CD4-positive, alpha-beta memory T cell (primary cell): ENCODE measurements around the gene RYR3. TPM values are rescaled to one million over a fixed set of nuclear protein-coding genes. Genes with fewer than 3 reads are reported as not detected.

Experiments
- CTCF ChIA-PET: fragments of 350-600 bp; sonication (Branson Sonifier 250); formaldehyde crosslinking; loops from one replicate; lab custom pipeline; 2021; ENCODE audit warnings: inconsistent platforms; ENCODE audit not compliant: partially characterized antibody; lab: Charles Lee
- POLR2A ChIA-PET: fragments of 350-600 bp; sonication (Branson Sonifier 250); formaldehyde crosslinking; loops from one replicate; lab custom pipeline; 2021; ENCODE audit not compliant: partially characterized antibody; lab: Charles Lee
- DNase-seq, 5 donors: peaks; one replicate each; pipeline versions ENCODE4 v3.0.0 to v3.0.0-alpha.2; 2020 to 2022; ENCODE audit warnings: mixed read lengths in 1 of 5
- H3K27ac ChIP-seq: one replicate; pipeline ENCODE4 v1.7.0; 2013; ENCODE audit warnings: low read depth, low read length
- H3K27me3 ChIP-seq: 2 replicates; pipeline ENCODE4 v1.7.0; 2013; ENCODE audit warnings: mild to moderate bottlenecking, low read length, moderate library complexity; ENCODE audit not compliant: insufficient read depth
- H3K36me3 ChIP-seq: 2 replicates; pipeline ENCODE4 v1.7.0; 2013; ENCODE audit warnings: mild to moderate bottlenecking, low read length, moderate library complexity; ENCODE audit not compliant: insufficient read depth
- H3K4me1 ChIP-seq: 2 replicates; pipeline ENCODE4 v1.7.0; 2013; ENCODE audit warnings: mild to moderate bottlenecking, low read length, moderate library complexity; ENCODE audit not compliant: insufficient read depth
- H3K4me3 ChIP-seq, 2 donors: one replicate each; pipeline ENCODE4 v1.7.0; 2013; ENCODE audit warnings: low read length in 2 of 2, mild to moderate bottlenecking in 1 of 2
- H3K9me3 ChIP-seq, 2 donors: one replicate each; pipeline ENCODE4 v1.7.0; 2013; ENCODE audit warnings: low read length in 2 of 2, control low read depth in 1 of 2; ENCODE audit not compliant: control insufficient read depth in 1 of 2
- H3K27ac Mint-ChIP-seq, 7 donors: one replicate each; pipeline ENCODE4 v1.8.0; 2020 to 2021; ENCODE audit warnings: mixed read lengths in 7 of 7, mild to moderate bottlenecking in 6 of 7, inconsistent platforms in 3 of 7, moderate library complexity in 3 of 7
- H3K27me3 Mint-ChIP-seq, 2 donors: one replicate each; pipeline ENCODE4 v1.8.0; 2020 to 2021; ENCODE audit warnings: mixed read lengths in 2 of 2
- H3K36me3 Mint-ChIP-seq, 2 donors: one replicate each; pipeline ENCODE4 v1.8.0; 2020 to 2021; ENCODE audit warnings: mixed read lengths in 2 of 2, inconsistent platforms in 1 of 2, mild to moderate bottlenecking in 1 of 2
- H3K4me1 Mint-ChIP-seq, 4 donors: one replicate each; pipeline ENCODE4 v1.8.0; 2020 to 2021; ENCODE audit warnings: mixed read lengths in 4 of 4, mild to moderate bottlenecking in 1 of 4
- H3K4me3 Mint-ChIP-seq, 8 donors: one replicate each; pipeline ENCODE4 v1.8.0; 2020 to 2021; ENCODE audit warnings: mixed read lengths in 8 of 8, mild to moderate bottlenecking in 7 of 8, moderate library complexity in 6 of 8, inconsistent platforms in 3 of 8
- H3K9me3 Mint-ChIP-seq, 8 donors: one replicate each; pipeline ENCODE4 v1.8.0; 2020 to 2021; ENCODE audit warnings: mixed read lengths in 8 of 8, mild to moderate bottlenecking in 5 of 8, inconsistent platforms in 3 of 8, moderate library complexity in 1 of 8
- intact Hi-C: fragments of 100-400 bp; cut with micrococcal nuclease; formaldehyde crosslinking; loops from one replicate; pipeline ENCODE4 v1.15.1; 2023
- polyA plus RNA-seq, 2 donors: library from polyadenylated mRNA; unstranded; fragments of 300-500 nt; fragmentation: Illumina TruSeq; gene quantifications; one replicate each; pipeline ENCODE4 v1.2.3, GENCODE V29; 2021
- total RNA-seq, 2 experiments: library from RNA; stranded (reverse); gene quantifications; one replicate each; pipeline ENCODE4 v1.2.3, GENCODE V29; 2021

The RYR3 gene
- total and polyA plus RNA-seq, 4 experiments from 2014 or later, result 0.11 TPM; not detected in 3

- intact Hi-C loops, result no loop called here
- no peaks in the 10 kb centered on the region for H3K9me3 ChIP-seq
- H3K4me3 ChIP-seq, result no peak overlapping the region
- H3K4me1 ChIP-seq, result no peaks in the 10 kb centered on the region
- H3K4me3 Mint-ChIP-seq, result no peak overlapping the region
- H3K9me3 Mint-ChIP-seq, result no peaks in the 10 kb centered on the region
- no peaks in the 10 kb centered on the region for H3K27me3 ChIP-seq
- no peak overlapping the region for H3K27ac Mint-ChIP-seq
- no peaks in the 10 kb centered on the region for H3K36me3 Mint-ChIP-seq
- no peaks in the 10 kb centered on the region for H3K36me3 ChIP-seq
- H3K27me3 Mint-ChIP-seq, result no peaks in the 10 kb centered on the region
- no peaks in the 10 kb centered on the region for H3K4me1 Mint-ChIP-seq
- CTCF ChIA-PET, result no interaction called here
- no peak for DNase-seq
- H3K27ac ChIP-seq, result no peak overlapping the region
- POLR2A ChIA-PET, result no interaction called here
These were observed 541.3 kb downstream of the RYR3 start for GRCh38 chr15:33852094-33852493.

- Histone ChIP-seq H3K36me3 (no peaks in the 10 kb centered on the region), H3K27ac (no peak overlapping the region), H3K4me3 (no peak overlapping the region), H3K27me3 (no peaks in the 10 kb centered on the region), H3K9me3 (no peaks in the 10 kb centered on the region), H3K4me1 (no peaks in the 10 kb centered on the region)
- intact Hi-C loops, result no loop called here
- DNase-seq, result no peak
- POLR2A ChIA-PET, result no interaction called here
- Mint-ChIP-seq H3K27ac (no peak overlapping the region), H3K4me1 (no peaks in the 10 kb centered on the region), H3K36me3 (no peaks in the 10 kb centered on the region), H3K27me3 (no peaks in the 10 kb centered on the region), H3K4me3 (no peak overlapping the region), H3K9me3 (no peaks in the 10 kb centered on the region)
- CTCF ChIA-PET, result no interaction called here
These were observed 541.8 kb downstream of the RYR3 start for GRCh38 chr15:33852570-33852969.

GRCh38 chr15:33857726-33858125, 547.0 kb downstream of the RYR3 start:
- H3K27ac Mint-ChIP-seq, result no peak overlapping the region
- no peaks in the 10 kb centered on the region for H3K9me3 Mint-ChIP-seq
- Histone ChIP-seq H3K4me3 (no peak overlapping the region), H3K27me3 (no peaks in the 10 kb centered on the region), H3K36me3 (no peaks in the 10 kb centered on the region), H3K4me1 (no peaks in the 10 kb centered on the region), H3K9me3 (no peaks in the 10 kb centered on the region), H3K27ac (no peak overlapping the region)
- H3K4me1 Mint-ChIP-seq, result no peaks in the 10 kb centered on the region
- H3K4me3 Mint-ChIP-seq, result no peak overlapping the region
- POLR2A ChIA-PET, result no interaction called here
- DNase-seq, result no peak
- H3K27me3 Mint-ChIP-seq, result no peaks in the 10 kb centered on the region
- CTCF ChIA-PET, result no interaction called here
- H3K36me3 Mint-ChIP-seq, result peaks cover 4 to 17% of the 10 kb centered on the region in 2 donors
- intact Hi-C loops, result no loop called here

- ChIA-PET POLR2A (no interaction called here), CTCF (no interaction called here)
- Mint-ChIP-seq H3K27ac (no peak overlapping the region), H3K27me3 (no peaks in the 10 kb centered on the region), H3K4me1 (no peaks in the 10 kb centered on the region), H3K36me3 (peaks cover 4 to 25% of the 10 kb centered on the region in 2 donors), H3K9me3 (peaks cover 0 to 1% (median 0%) of the 10 kb centered on the region in 8 donors), H3K4me3 (no peak overlapping the region)
- DNase-seq, result no peak
- no peaks in the 10 kb centered on the region for H3K4me1 ChIP-seq
- H3K4me3 ChIP-seq, result no peak overlapping the region
- H3K9me3 ChIP-seq, result no peaks in the 10 kb centered on the region
- no peak overlapping the region for H3K27ac ChIP-seq
- no peaks in the 10 kb centered on the region for H3K27me3 ChIP-seq
- no peaks in the 10 kb centered on the region for H3K36me3 ChIP-seq
- intact Hi-C loops, result no loop called here
These were observed 548.1 kb downstream of the RYR3 start for GRCh38 chr15:33858836-33859235.

GRCh38 chr15:33859992-33860545, 549.3 kb downstream of the RYR3 start:
- H3K36me3 ChIP-seq, result no peaks in the 10 kb centered on the region
- H3K4me3 Mint-ChIP-seq, result no peak overlapping the region
- peaks cover 0 to 6% (median 0%) of the 10 kb centered on the region in 8 donors for H3K9me3 Mint-ChIP-seq
- ChIA-PET CTCF (no interaction called here), POLR2A (no interaction called here)
- H3K27me3 Mint-ChIP-seq, result no peaks in the 10 kb centered on the region
- DNase-seq, result no peak
- H3K9me3 ChIP-seq, result no peaks in the 10 kb centered on the region
- H3K4me1 Mint-ChIP-seq, result no peaks in the 10 kb centered on the region
- H3K27me3 ChIP-seq, result no peaks in the 10 kb centered on the region
- H3K4me3 ChIP-seq, result no peak overlapping the region
- H3K4me1 ChIP-seq, result no peaks in the 10 kb centered on the region
- no peak overlapping the region for H3K27ac ChIP-seq
- no peak overlapping the region for H3K27ac Mint-ChIP-seq
- intact Hi-C loops, result no loop called here
- peaks cover 17 to 37% of the 10 kb centered on the region in 2 donors for H3K36me3 Mint-ChIP-seq

GRCh38 chr15:33860754-33861153, 550.0 kb downstream of the RYR3 start:
- H3K27me3 ChIP-seq, result no peaks in the 10 kb centered on the region
- POLR2A ChIA-PET, result no interaction called here
- CTCF ChIA-PET, result no interaction called here
- no peak overlapping the region for H3K4me3 ChIP-seq
- H3K4me1 ChIP-seq, result no peaks in the 10 kb centered on the region
- Mint-ChIP-seq H3K36me3 (peaks cover 20 to 43% of the 10 kb centered on the region in 2 donors), H3K4me1 (no peaks in the 10 kb centered on the region), H3K9me3 (peaks cover 0 to 6% (median 0%) of the 10 kb centered on the region in 8 donors), H3K4me3 (no peak overlapping the region), H3K27ac (no peak overlapping the region), H3K27me3 (no peaks in the 10 kb centered on the region)
- H3K36me3 ChIP-seq, result no peaks in the 10 kb centered on the region
- H3K27ac ChIP-seq, result no peak overlapping the region
- DNase-seq, result no peak
- intact Hi-C loops, result no loop called here
- no peaks in the 10 kb centered on the region for H3K9me3 ChIP-seq

- no peaks in the 10 kb centered on the region for H3K27me3 Mint-ChIP-seq
- peaks cover 42 to 57% of the 10 kb centered on the region in 2 donors for H3K36me3 Mint-ChIP-seq
- peaks cover 0 to 6% (median 0%) of the 10 kb centered on the region in 8 donors for H3K9me3 Mint-ChIP-seq
- H3K4me1 Mint-ChIP-seq, result no peaks in the 10 kb centered on the region
- Histone ChIP-seq H3K36me3 (no peaks in the 10 kb centered on the region), H3K4me1 (no peaks in the 10 kb centered on the region), H3K27me3 (no peaks in the 10 kb centered on the region), H3K9me3 (no peaks in the 10 kb centered on the region), H3K27ac (no peak overlapping the region), H3K4me3 (no peak overlapping the region)
- no peak for DNase-seq
- intact Hi-C loops, result no loop called here
- H3K4me3 Mint-ChIP-seq, result no peak overlapping the region
- POLR2A ChIA-PET, result no interaction called here
- CTCF ChIA-PET, result no interaction called here
- H3K27ac Mint-ChIP-seq, result no peak overlapping the region
These were observed 553.8 kb downstream of the RYR3 start for GRCh38 chr15:33864360-33865075.
